ENCODE measurements around the gene CYBC1.

Gene CYBC1

DNA sequence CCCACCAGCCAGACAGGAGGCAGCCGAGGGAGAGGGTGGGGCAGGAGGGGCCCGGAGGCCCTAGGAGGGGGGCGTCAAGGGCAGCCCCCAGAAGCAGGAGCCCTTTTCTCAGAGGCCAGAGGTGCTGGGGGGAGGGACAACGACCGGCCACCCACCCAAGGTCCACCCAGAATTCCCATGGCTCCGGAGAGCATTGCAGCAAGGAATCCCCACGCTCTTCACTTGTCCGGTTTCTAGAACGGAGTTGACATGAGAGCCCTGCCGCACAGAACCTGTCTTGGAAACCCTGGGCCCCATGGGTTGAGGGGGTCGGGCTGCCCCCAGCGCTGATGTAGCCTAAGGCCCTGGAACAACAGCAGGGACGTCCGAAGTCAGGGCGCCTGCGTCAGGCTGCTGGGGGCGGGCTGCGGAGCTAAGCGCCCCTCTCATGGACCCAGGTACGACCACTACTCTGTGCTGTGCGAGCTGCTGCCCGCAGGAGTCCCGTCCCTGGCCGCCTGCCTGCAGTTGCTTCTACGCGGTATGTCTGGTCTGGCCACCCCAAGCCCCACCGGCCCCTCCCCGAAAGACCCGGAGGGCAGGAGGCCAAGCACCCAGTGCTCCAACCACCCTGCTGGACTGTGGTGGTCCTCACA is 11.2 kb downstream of the CYBC1 start:
- TF ChIP-seq, protein P1, sequence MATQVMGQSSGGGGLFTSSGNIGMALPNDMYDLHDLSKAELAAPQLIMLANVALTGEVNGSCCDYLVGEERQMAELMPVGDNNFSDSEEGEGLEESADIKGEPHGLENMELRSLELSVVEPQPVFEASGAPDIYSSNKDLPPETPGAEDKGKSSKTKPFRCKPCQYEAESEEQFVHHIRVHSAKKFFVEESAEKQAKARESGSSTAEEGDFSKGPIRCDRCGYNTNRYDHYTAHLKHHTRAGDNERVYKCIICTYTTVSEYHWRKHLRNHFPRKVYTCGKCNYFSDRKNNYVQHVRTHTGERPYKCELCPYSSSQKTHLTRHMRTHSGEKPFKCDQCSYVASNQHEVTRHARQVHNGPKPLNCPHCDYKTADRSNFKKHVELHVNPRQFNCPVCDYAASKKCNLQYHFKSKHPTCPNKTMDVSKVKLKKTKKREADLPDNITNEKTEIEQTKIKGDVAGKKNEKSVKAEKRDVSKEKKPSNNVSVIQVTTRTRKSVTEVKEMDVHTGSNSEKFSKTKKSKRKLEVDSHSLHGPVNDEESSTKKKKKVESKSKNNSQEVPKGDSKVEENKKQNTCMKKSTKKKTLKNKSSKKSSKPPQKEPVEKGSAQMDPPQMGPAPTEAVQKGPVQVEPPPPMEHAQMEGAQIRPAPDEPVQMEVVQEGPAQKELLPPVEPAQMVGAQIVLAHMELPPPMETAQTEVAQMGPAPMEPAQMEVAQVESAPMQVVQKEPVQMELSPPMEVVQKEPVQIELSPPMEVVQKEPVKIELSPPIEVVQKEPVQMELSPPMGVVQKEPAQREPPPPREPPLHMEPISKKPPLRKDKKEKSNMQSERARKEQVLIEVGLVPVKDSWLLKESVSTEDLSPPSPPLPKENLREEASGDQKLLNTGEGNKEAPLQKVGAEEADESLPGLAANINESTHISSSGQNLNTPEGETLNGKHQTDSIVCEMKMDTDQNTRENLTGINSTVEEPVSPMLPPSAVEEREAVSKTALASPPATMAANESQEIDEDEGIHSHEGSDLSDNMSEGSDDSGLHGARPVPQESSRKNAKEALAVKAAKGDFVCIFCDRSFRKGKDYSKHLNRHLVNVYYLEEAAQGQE (IDR thresholded peaks at IDR 0.05; ENCODE audit: insufficient read depth in 1 of 2, low read depth in 2 of 2, low read length in 2 of 2), result no peak
- TF ChIP-seq POLR2AphosphoS5 (IDR thresholded peaks at IDR 0.05; ENCODE audit: low read depth, low read length) (no peak), FOXP2 (optimal IDR thresholded peaks at IDR 0.05; ENCODE audit: borderline replicate concordance, extremely low read depth, extremely low read length, insufficient read depth) (no peak), TAF1 (IDR thresholded peaks at IDR 0.05; ENCODE audit: borderline replicate concordance, insufficient read depth, low read length) (no peak), SIN3A (IDR thresholded peaks at IDR 0.05; ENCODE audit: borderline replicate concordance, insufficient read depth, low read length) (no peak)

DNA sequence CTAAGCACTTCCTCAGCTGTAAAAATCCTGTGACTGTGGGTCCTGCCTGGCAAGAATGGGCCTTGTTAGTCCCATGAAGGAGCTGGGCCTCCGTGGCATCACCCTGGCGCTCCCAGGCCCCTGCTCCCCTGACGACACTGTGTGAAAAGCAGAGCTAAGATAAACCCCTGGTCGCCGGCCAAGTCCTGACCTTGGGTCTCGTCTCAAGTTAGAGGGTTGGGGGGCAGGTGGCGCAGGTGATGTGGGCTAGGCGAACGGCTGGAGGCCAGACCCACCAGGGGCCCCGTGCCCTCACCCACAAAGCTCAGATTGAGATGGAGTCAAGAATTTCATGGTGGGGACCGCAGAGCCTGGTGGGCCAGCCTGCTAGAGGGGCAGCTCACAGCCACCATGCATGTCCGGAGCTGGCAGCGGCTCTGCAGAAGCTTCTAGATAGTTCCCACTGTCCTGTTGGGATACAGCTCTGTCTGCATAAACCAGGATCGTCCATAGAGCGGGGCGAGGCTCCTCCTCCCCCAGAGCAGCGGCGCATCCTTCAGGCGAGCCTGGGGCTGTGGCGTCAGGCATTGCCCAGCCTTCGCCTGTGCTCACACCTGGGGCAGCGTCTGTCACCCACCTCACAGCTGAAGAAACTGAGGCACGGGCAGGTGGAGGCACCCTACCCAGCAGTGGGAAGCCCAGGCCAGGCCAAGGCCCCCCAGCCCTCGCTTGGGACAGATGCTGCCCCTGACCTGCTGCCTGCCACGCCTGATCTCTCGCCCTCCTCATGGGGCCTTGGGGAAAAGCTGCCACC is 12.0 kb downstream of the CYBC1 start:
- TF ChIP-seq POLR2AphosphoS5 (IDR thresholded peaks at IDR 0.05; ENCODE audit: low read depth, low read length), result no peak
- no peak for TF ChIP-seq FOXP2 (optimal IDR thresholded peaks at IDR 0.05; ENCODE audit: borderline replicate concordance, extremely low read depth, extremely low read length, insufficient read depth)
- TF ChIP-seq TAF1 (IDR thresholded peaks at IDR 0.05; ENCODE audit: borderline replicate concordance, insufficient read depth, low read length), result no peak
- TF ChIP-seq, protein P1 (IDR thresholded peaks at IDR 0.05; ENCODE audit: insufficient read depth in 1 of 2, low read depth in 2 of 2, low read length in 2 of 2), result no peak
- TF ChIP-seq SIN3A (IDR thresholded peaks at IDR 0.05; ENCODE audit: borderline replicate concordance, insufficient read depth, low read length), result no peak

DNA sequence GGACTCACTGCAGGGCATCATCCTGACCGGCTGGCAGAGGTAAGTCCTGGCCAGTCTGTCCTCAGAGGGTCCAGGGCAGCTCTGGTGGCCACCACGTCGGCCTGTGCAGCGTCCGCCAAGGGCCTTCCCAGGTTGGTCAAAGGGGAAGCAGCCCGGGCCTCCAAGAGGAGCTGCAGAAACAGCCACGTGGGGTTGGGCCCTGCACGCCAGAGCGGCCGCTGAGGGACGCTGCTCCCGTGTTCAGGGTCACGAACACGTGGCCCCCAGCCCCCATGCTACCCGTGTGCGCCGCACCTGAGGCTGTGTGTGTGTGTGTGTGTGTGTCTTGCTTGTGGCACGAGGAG is 13.3 kb downstream of the CYBC1 start:
- TF ChIP-seq SIN3A (IDR thresholded peaks at IDR 0.05; ENCODE audit: borderline replicate concordance, insufficient read depth, low read length), result no peak
- no peak for TF ChIP-seq TAF1 (IDR thresholded peaks at IDR 0.05; ENCODE audit: borderline replicate concordance, insufficient read depth, low read length)
- TF ChIP-seq, protein P1 (IDR thresholded peaks at IDR 0.05; ENCODE audit: insufficient read depth in 1 of 2, low read depth in 2 of 2, low read length in 2 of 2), result no peak

- TF ChIP-seq, protein P1 (IDR thresholded peaks at IDR 0.05; ENCODE audit: insufficient read depth in 1 of 2, low read depth in 2 of 2, low read length in 2 of 2), result no peak
- TF ChIP-seq POLR2AphosphoS5 (IDR thresholded peaks at IDR 0.05; ENCODE audit: low read depth, low read length) (no peak), SIN3A (IDR thresholded peaks at IDR 0.05; ENCODE audit: borderline replicate concordance, insufficient read depth, low read length) (no peak), FOXP2 (optimal IDR thresholded peaks at IDR 0.05; ENCODE audit: borderline replicate concordance, extremely low read depth, extremely low read length, insufficient read depth) (no peak), TAF1 (IDR thresholded peaks at IDR 0.05; ENCODE audit: borderline replicate concordance, insufficient read depth, low read length) (no peak)
Observed at GRCh38 chr17:82436601-82437324, 13.8 kb downstream of the CYBC1 start.

All from PFSK-1 (cell line).